Esophagus (tissue), 2 donors: ENCODE measurements around the gene WSCD2. TPM values are rescaled to one million over a fixed set of nuclear protein-coding genes. Genes with fewer than 3 reads are reported as not detected.

Experiments used
- H3K27ac ChIP-seq, 2 donors: one replicate each; pipeline ENCODE4 v1.5.1; 2013; ENCODE audit warnings: low read depth in 2 of 2, mild to moderate bottlenecking in 2 of 2, inconsistent platforms in 1 of 2, low read length in 1 of 2, moderate library complexity in 1 of 2
- H3K27me3 ChIP-seq, 2 donors: one replicate each; pipeline ENCODE4 v1.6.1; 2013; ENCODE audit warnings: low read length in 2 of 2, control low read depth in 1 of 2, mild to moderate bottlenecking in 1 of 2; ENCODE audit not compliant: insufficient read depth in 2 of 2, control insufficient read depth in 1 of 2
- H3K36me3 ChIP-seq, 2 donors: one replicate each; pipeline ENCODE4 v1.6.1; 2013; ENCODE audit warnings: low read length in 1 of 2; ENCODE audit not compliant: control insufficient read depth in 2 of 2, insufficient read depth in 2 of 2
- H3K4me1 ChIP-seq, 2 donors: one replicate each; pipeline ENCODE4 v1.6.1; 2013; ENCODE audit warnings: low read length in 1 of 2; ENCODE audit not compliant: control insufficient read depth in 2 of 2, insufficient read depth in 2 of 2
- H3K4me3 ChIP-seq, 2 donors: one replicate each; pipeline ENCODE4 v1.5.1; 2013; ENCODE audit warnings: low read length in 2 of 2, mild to moderate bottlenecking in 2 of 2, low read depth in 1 of 2, moderate library complexity in 1 of 2
- H3K9me3 ChIP-seq, 2 donors: one replicate each; pipeline ENCODE4 v1.6.1; 2013; ENCODE audit warnings: mild to moderate bottlenecking in 2 of 2, low read depth in 1 of 2, low read length in 1 of 2, moderate library complexity in 1 of 2; ENCODE audit not compliant: control insufficient read depth in 2 of 2, insufficient read depth in 1 of 2
- WGBS, 2 donors: extraction: QIAGEN DNeasy Blood & Tissue Kit; methylation state at CpG; one replicate each; pipeline ENCODE4 v1.1.7; 2013; 5-methylcytosine and 5-hydroxymethylcytosine counted together
- polyA plus RNA-seq, 2 donors: library from polyadenylated mRNA; stranded (reverse); fragments of 200-250 nt; gene quantifications; one replicate each; pipeline ENCODE4 v1.2.3, GENCODE V29; 2013
- donor health status: healthy with polysubstance abuse.
- donor health status: Bipolar disorder and iron deficiency.

The WSCD2 gene
- polyA plus RNA-seq, 2 donors, result 0.51 to 0.72 TPM

DNA sequence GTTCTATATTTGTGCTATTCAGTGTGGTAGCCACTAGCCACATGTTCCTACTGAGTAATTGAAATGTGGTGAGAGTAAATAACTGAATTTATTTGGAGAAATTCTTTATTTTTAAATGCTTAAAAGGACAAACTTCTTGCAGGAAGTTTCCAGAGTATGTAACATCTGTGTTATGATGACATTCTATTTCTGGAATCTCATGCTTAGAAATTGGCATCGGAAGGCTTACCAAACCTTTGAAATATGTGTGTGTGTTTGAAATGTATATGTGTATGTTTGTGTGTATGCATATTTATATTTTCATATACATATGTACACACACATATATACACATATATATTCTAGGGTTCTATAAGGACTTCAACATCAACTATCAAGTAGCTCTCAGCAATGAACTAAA, 12.4 kb upstream of the WSCD2 start:
- Histone ChIP-seq H3K4me3 (no peak overlapping the region), H3K27me3 (no peaks in the 10 kb centered on the region), H3K9me3 (no peaks in the 10 kb centered on the region), H3K27ac (no peak overlapping the region), H3K4me1 (peaks cover 0 to 13% of the 10 kb centered on the region in 2 donors), H3K36me3 (no peaks in the 10 kb centered on the region)
- 46 to 67% methylated on average over 1 of the region's 1 CpG for WGBS, 2 donors

DNA sequence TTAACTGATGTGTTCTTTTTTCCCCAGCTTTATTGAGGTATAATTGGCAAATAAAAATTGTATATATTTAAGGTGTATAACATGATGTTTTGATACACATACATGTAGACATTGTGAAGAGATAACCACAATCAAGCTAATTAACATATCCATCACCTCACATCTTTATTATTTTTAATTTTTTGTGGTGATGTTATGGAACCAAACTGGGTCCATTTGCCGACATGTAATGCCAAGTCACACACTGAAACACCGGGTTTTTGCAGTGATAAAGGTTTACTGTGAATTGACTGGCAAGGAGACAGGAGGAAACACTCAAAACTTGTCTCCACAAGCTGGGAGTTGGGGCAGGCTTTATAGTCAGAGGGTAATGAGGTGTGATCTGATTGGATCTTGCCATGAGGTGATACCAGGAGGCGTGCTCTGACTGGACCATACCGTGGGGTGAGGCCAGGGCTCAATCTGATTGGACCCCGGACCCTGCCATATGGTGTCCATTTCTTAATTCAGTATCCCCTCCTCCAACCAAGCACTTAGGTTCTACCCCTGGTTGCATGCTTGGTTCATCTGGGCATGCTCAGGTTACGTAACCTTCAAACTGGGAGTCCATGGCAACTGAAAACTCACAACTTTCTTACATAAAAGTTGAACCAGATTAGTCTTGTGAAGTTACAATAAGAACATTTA, 11.8 kb upstream of the WSCD2 start:
- WGBS, 2 donors, result 43 to 48% methylated on average over 6 of the region's 6 CpGs
- Histone ChIP-seq H3K36me3 (no peaks in the 10 kb centered on the region), H3K27me3 (no peaks in the 10 kb centered on the region), H3K4me1 (peaks cover 0 to 13% of the 10 kb centered on the region in 2 donors), H3K4me3 (no peak overlapping the region), H3K9me3 (no peaks in the 10 kb centered on the region), H3K27ac (no peak overlapping the region)

DNA sequence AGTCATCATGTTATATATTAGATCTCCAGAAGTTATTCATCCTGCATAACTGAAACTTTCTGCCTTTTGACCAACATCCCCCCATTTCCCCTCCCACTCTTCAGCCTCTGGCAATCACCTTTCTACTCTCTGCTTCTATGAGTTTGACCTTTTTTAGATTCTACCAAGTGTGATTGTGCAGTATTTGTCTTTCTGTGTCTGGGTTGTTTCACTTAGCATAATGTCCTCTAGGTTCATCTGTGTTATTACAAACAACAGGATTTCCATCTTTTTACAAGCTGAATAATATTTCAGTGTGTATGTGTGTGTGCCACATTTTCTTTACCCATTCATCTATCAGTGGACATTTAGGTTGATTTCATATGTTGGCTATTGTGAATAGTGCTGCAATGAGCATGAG, 11.2 kb upstream of the WSCD2 start:
- Histone ChIP-seq H3K27ac (no peak overlapping the region), H3K4me1 (peaks cover 0 to 11% of the 10 kb centered on the region in 2 donors)

DNA sequence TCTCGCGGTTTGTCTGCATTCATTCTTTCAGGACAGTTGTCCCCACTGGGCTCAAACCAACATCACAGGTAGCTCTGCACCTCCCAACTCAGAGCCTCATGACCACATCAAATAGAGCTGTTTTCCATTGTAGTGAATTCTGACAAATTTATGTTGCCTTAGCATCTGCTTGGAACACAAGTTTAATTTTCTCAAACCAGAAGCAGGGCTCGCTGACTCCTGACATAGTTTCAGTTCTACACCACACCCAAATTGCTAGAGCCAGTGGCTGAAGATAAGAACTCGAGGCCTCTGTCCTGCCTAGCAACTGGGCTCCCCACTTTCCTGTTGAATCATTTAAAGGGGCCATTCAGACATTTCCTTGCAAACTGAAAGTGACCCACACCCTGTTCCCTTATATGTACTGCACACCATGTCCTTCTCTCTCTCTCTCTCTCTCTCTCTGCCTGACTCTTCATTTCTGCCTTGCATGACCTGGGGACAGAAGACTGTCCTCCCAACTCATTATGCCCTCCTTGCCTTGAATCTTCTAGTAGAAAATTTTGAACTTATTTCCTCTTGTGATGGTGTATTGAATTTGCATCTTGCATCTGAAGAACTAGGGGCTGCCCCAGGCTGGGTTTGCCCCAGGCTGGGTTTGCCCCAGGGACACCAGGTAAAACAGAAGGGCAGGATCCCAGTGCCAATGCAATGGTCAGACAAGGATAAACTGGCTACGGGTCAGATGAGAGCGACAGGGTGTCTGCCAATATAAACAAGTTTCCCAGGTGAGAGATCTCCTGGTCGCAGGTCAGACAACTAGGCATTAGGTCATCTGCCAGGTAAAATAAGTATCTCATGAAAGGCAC, 9.7 kb upstream of the WSCD2 start:
- Histone ChIP-seq H3K36me3 (no peaks in the 10 kb centered on the region), H3K4me1 (peaks cover 0 to 2% of the 10 kb centered on the region in 2 donors), H3K27me3 (no peaks in the 10 kb centered on the region), H3K27ac (peak overlapping the region in 1 of 2 donors; percentile 14), H3K4me3 (no peak overlapping the region), H3K9me3 (no peaks in the 10 kb centered on the region)
- WGBS, 2 donors, result 59 to 69% methylated on average over 7 of the region's 7 CpGs

More for the DNA sequence above, 11.2 kb upstream of the WSCD2 start:
- H3K9me3 ChIP-seq, result no peaks in the 10 kb centered on the region
- H3K4me3 ChIP-seq, result no peak overlapping the region
- no peaks in the 10 kb centered on the region for H3K27me3 ChIP-seq
- no peaks in the 10 kb centered on the region for H3K36me3 ChIP-seq

DNA sequence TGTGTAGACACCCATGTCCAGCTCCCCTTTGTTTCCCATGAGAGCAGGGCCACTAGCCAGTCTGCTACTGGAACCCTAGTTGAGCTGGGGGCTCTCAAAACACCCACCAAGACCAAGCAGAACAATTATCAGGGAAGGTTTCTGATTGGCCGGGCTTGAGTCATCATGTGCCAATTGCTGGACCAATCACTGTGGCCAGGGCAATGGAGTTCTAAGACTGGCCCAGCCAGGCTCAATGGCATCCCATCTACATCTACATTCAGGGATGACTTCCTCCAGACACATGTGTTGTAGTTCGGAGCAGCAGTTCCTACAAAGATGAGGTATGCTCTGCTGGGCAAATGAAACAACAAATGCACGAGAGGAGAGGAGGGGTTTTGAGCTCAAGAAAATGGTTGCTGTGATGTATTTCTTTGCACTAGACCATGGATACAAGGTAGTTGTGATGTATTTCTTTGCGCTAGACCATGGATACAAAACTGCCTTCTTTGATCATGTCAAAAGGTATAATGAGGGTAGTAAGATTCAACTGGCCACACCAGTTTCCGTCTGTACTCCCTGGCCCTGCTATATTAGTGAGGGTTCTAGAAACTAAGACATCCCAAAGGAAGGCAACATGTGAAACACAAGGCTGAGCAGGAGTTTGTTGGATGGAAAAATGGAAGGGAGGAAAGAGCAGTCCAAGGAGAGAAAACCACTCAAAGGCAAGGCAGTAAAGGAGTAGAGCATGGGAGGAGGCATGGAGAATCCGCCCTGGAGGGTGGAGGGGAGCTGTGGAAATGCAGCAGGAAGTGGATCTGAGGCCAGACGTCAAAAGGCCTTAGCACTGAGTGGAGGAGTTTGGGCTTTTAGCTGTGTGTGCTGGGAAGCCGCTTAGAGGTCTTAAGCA, 8.9 kb upstream of the WSCD2 start:
- H3K9me3 ChIP-seq, result no peaks in the 10 kb centered on the region
- peaks cover 0 to 2% of the 10 kb centered on the region in 2 donors for H3K4me1 ChIP-seq
- no peak overlapping the region for H3K27ac ChIP-seq
- no peaks in the 10 kb centered on the region for H3K27me3 ChIP-seq
- H3K36me3 ChIP-seq, result no peaks in the 10 kb centered on the region
- WGBS, 2 donors, result 76 to 88% methylated on average over 8 of the region's 8 CpGs
- H3K4me3 ChIP-seq, result no peak overlapping the region

DNA sequence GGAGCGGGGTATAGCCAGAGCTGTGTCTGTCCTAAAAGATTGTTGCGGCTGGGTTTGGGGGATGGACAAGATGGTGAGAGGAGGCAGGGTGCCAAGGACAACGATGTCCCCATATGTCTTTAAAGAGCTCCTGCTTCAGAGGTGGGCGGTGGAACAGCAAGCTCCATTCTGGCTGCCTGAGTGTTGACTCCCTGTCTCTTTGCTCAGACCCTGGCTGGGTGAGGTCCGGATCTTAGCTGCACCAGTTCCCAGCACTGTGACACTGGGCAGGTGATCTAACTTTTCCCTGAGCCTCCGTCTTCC, 8.3 kb upstream of the WSCD2 start:
- no peak overlapping the region for H3K27ac ChIP-seq
- no peaks in the 10 kb centered on the region for H3K9me3 ChIP-seq
- WGBS, 2 donors, result 81 to 82% methylated on average over 6 of the region's 6 CpGs
- H3K4me1 ChIP-seq, result peaks cover 0 to 2% of the 10 kb centered on the region in 2 donors
- no peaks in the 10 kb centered on the region for H3K36me3 ChIP-seq
- no peaks in the 10 kb centered on the region for H3K27me3 ChIP-seq
- H3K4me3 ChIP-seq, result no peak overlapping the region

DNA sequence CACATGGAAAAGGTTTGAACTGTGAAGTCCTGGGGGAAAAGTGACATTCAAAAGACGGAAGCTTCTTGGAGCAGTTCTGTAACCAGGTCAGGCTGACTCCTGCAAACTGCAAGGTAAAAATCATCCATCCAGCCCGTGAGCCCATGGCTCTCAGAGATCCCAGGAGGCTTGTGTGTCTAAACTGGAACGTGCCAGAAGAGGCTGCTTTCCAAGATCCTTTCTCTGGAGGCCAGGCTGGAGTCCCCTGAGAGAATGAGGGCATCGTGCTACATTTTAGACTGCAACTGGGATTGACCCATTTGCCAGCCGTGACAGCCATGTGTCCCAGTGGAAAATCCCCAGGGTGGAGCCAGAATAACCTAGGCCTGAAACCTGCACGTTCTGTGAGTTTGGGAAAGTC, 7.8 kb upstream of the WSCD2 start:
- no peaks in the 10 kb centered on the region for H3K36me3 ChIP-seq

DNA sequence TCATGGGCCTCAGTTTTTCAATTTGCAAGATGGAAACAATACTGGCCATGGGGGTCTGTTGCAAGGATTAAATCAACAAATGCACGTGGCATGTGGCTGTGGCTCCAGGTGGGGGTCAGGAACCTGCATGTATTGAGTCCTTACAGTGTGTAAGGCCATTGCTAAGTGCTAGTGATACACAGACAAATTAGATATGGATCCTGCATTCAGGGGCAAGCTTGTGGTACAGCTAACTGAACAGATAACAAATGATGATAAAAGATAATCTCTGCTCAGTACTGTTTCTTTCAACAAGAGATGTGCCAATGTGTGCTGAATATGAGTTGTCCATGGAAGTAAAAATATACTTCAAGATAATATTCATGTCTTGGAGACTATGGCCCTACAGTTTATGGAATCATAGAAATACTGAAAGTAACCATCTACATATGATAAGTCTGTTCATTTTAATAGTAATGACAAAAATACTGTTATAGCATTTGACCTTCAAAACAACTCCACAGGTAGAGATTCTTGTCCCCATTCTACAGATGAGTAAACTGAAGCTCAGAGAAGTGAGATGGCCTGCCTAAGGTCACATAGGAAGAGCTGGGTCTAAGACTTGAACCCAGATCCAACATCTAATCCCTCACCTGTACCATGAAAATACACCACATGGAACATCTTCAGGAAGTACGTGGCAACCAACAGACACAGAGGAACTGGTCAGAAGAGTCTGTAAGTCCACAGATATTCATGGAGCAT, 7.2 kb upstream of the WSCD2 start:
- no peaks in the 10 kb centered on the region for H3K27me3 ChIP-seq
- WGBS, 2 donors, result 78 to 87% methylated on average over 2 of the region's 2 CpGs
- H3K4me3 ChIP-seq, result no peak overlapping the region

More for the DNA sequence above, 7.8 kb upstream of the WSCD2 start:
- Histone ChIP-seq H3K27me3 (no peaks in the 10 kb centered on the region), H3K9me3 (no peaks in the 10 kb centered on the region), H3K27ac (no peak overlapping the region), H3K4me3 (no peak overlapping the region), H3K4me1 (peaks cover 0 to under 1% of the 10 kb centered on the region in 2 donors)
- WGBS, 2 donors, result 74 to 75% methylated on average over 6 of the region's 6 CpGs

DNA sequence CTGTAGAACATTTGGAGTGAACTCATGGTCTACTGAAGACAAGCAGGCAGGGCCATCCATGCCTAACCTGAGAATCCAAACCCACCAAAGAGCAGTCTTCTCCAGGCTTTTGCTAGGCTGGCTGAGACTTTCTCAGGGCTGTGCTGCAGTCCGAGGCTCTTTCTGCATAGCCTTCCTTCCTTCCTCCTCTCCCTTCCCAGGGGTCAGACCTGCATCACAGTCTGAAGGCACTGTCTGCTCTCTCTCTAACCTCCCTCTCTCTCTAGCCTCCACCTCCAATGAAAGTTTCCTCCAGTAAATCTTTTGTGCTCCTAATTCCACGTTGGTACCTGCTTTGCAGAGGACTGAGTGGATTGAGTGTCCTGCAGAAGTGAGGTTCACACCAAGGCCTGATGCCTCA, 6.4 kb upstream of the WSCD2 start:
- Histone ChIP-seq H3K4me3 (no peak overlapping the region), H3K4me1 (no peaks in the 10 kb centered on the region), H3K36me3 (no peaks in the 10 kb centered on the region), H3K27ac (no peak overlapping the region), H3K27me3 (no peaks in the 10 kb centered on the region), H3K9me3 (no peaks in the 10 kb centered on the region)
- 71 to 76% methylated on average over 2 of the region's 2 CpGs for WGBS, 2 donors

More for the DNA sequence above, 7.2 kb upstream of the WSCD2 start:
- H3K36me3 ChIP-seq, result no peaks in the 10 kb centered on the region
- H3K9me3 ChIP-seq, result no peaks in the 10 kb centered on the region
- H3K27ac ChIP-seq, result no peak overlapping the region
- H3K4me1 ChIP-seq, result no peaks in the 10 kb centered on the region
